Kidney (tissue), 14 donors: ENCODE measurements around the gene STC2. TPM values are rescaled to one million over a fixed set of nuclear protein-coding genes. Genes with fewer than 3 reads are reported as not detected.
A peak's percentile ranks its signal among the peaks of the same experiment; 100 is the strongest.

Experiments
- DNase-seq, 5 donors: peaks; one replicate each; pipeline ENCODE4 v3.0.0-alpha.2; 2013 to 2020
- FAIRE-seq: peaks from 2 replicates; lab custom pipeline; 2012; peaks lifted over from hg19 to GRCh38; lab: Jason Lieb, UNC
- H3K27ac ChIP-seq, 2 donors: one replicate each; pipeline ENCODE4 v1.7.0; 2013; ENCODE audit warnings: low read depth in 2 of 2, low read length in 2 of 2, inconsistent platforms in 1 of 2
- H3K27me3 ChIP-seq: one replicate; pipeline ENCODE4 v1.7.1; 2013; ENCODE audit warnings: low read length, inconsistent platforms; ENCODE audit not compliant: control insufficient read depth, insufficient read depth
- H3K36me3 ChIP-seq, 3 donors: one replicate each; pipeline versions ENCODE4 v1.7.0 to v1.7.1; 2013; ENCODE audit warnings: low read length in 3 of 3, control low read depth in 1 of 3, inconsistent platforms in 1 of 3; ENCODE audit not compliant: insufficient read depth in 3 of 3, control insufficient read depth in 2 of 3
- H3K4me1 ChIP-seq, 3 donors: one replicate each; pipeline versions ENCODE4 v1.7.0 to v1.7.1; 2013; ENCODE audit warnings: low read length in 3 of 3, inconsistent platforms in 1 of 3, low read depth in 1 of 3; ENCODE audit not compliant: control insufficient read depth in 2 of 3, insufficient read depth in 2 of 3
- H3K4me3 ChIP-seq, 3 donors: one replicate each; pipeline versions ENCODE4 v1.7.0 to v1.8.1; 2013; ENCODE audit warnings: low read length in 3 of 3, control low read depth in 1 of 3, inconsistent platforms in 1 of 3
- H3K9ac ChIP-seq, 3 donors: one replicate each; pipeline versions ENCODE4 v1.7.0 to v1.7.1; 2013; ENCODE audit warnings: low read length in 3 of 3, control low read depth in 1 of 3, inconsistent platforms in 1 of 3
- H3K9me3 ChIP-seq, 3 donors: one replicate each; pipeline versions ENCODE4 v1.7.0 to v1.7.1; 2013; ENCODE audit warnings: low read length in 3 of 3, control low read depth in 1 of 3, inconsistent platforms in 1 of 3; ENCODE audit not compliant: control insufficient read depth in 2 of 3, insufficient read depth in 1 of 3
- intact Hi-C: fragments of 100-400 bp; cut with DNase I; formaldehyde crosslinking; loops from one replicate; pipeline ENCODE4 v1.11.1; 2022
- polyA plus RNA-seq: library from polyadenylated mRNA; stranded (reverse); fragments of 350-450 nt; fragmentation: Illumina TruSeq; extraction: RNeasy Lipid Tissue Mini Kit (QIAGEN cat#74804); gene quantifications from one replicate; pipeline ENCODE4 v1.2.3, GENCODE V29; 2014; ENCODE audit warnings: low read depth, low replicate concordance; ENCODE audit not compliant: insufficient read depth
- total RNA-seq: library from RNA; stranded (reverse); fragmentation: NEBNext Ultra II Directional; extraction: Animal tissue kit (Norgen Biotek cat#: 25700); gene quantifications from one replicate; pipeline ENCODE4 v1.2.1, GENCODE V29; 2021
- TF ChIP-seq, protein P1 (sequence below): IDR thresholded peaks from 3 replicates; pipeline ENCODE4 v1.5.1; 2012; ENCODE audit warnings: mild to moderate bottlenecking, moderate library complexity, borderline replicate concordance; ENCODE audit not compliant: insufficient read depth; ENCODE audit errors: extremely low read depth
- donor health status: control.
- donor health status: control.
- donor health status: control.
- donor health status: control.
- donor health status: control.
- donor health status: DM: yes; HTN: yes; CAD: no.
- donor health status: Normal renal cell carcinoma (clear cell type).

Gene STC2
- total and polyA plus RNA-seq, 2 donors from 2014 or later = 2.1 to 2.7 TPM

DNA sequence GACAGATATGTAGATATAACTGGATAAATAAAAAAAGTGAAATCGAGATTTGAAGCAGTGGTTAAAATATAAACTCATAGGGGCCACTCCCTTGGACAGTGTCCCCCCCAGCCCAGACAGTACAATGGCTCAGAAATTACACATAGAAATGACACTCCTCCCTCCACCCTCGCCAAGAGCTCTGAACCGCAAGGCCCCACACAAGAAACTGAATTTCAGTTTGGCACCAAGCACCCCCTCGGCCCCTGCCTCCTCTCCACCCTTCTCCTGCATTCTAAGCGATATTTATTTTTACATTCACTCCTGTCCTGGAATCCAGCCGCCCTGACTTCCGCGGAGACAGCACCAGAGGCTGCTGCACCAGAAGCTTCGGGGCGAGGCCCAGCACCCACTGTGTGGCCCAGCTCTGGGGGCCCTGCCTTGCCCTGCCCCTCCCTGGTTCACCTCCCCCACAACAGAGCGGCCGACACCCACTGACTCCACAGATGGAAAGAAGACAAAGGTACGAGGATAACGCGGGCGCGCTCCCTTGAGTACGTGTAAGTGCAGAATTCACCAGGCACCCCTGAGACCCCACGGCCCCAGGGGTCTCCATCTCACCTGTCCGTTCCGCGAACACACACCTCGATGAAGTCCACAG, 11.0 kb downstream of the STC2 start:
- DNase-seq = peak in 1 of 5 donors; percentile 69
- TF ChIP-seq, protein P1, sequence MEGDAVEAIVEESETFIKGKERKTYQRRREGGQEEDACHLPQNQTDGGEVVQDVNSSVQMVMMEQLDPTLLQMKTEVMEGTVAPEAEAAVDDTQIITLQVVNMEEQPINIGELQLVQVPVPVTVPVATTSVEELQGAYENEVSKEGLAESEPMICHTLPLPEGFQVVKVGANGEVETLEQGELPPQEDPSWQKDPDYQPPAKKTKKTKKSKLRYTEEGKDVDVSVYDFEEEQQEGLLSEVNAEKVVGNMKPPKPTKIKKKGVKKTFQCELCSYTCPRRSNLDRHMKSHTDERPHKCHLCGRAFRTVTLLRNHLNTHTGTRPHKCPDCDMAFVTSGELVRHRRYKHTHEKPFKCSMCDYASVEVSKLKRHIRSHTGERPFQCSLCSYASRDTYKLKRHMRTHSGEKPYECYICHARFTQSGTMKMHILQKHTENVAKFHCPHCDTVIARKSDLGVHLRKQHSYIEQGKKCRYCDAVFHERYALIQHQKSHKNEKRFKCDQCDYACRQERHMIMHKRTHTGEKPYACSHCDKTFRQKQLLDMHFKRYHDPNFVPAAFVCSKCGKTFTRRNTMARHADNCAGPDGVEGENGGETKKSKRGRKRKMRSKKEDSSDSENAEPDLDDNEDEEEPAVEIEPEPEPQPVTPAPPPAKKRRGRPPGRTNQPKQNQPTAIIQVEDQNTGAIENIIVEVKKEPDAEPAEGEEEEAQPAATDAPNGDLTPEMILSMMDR = no peak
- FAIRE-seq = no peak
- intact Hi-C loops = no loop called here
- Histone ChIP-seq H3K27me3 (no peaks in the 10 kb centered on the region), H3K4me3 (no peak overlapping the region), H3K9ac (no peak overlapping the region), H3K4me1 (peaks cover 2 to 25% (median 9%) of the 10 kb centered on the region in 3 donors), H3K36me3 (no peaks in the 10 kb centered on the region), H3K9me3 (no peaks in the 10 kb centered on the region), H3K27ac (no peak overlapping the region)

DNA sequence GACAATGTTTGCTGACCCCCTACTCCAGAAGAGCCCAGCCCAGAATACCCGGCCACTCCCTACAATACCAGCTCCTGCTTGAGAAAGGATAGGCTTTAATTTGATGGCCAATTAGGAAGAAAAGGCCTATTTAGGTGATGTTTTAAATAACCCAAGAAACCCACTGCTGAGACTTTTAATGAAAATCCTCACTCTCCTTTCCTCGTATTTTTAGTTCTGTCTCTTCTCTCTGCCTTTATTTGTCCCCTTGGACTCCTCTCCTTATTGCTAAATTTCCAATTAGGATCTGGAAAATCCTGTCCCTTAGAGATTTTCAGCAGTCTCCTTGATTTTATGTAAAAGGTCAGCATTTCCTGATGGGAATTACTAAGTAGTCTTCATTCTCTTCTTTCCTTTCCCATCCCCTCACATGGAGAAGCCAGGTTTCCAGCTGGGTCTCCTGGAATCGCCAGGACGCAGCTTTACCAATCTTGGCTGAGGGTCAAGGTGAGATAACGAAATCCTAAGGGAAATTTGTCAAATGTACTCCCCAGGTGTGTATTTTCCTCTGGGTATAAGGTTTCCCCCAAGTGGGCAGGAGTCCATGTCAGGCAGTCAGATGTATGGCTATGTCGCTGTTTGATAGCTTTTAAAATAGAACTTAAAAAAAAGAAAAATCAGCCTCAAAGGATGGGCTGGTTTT, 11.7 kb downstream of the STC2 start:
- TF ChIP-seq, protein P1 = no peak
- H3K36me3 ChIP-seq = no peaks in the 10 kb centered on the region
- DNase-seq (no peak), FAIRE-seq (no peak)
- intact Hi-C loops = no loop called here
- no peak overlapping the region for H3K9ac ChIP-seq
- no peaks in the 10 kb centered on the region for H3K9me3 ChIP-seq
- H3K27me3 ChIP-seq = no peaks in the 10 kb centered on the region
- peak overlapping the region in 1 of 3 donors; percentile 31 for H3K4me3 ChIP-seq
- no peak overlapping the region for H3K27ac ChIP-seq
- peaks cover 2 to 25% (median 9%) of the 10 kb centered on the region in 3 donors for H3K4me1 ChIP-seq

DNA sequence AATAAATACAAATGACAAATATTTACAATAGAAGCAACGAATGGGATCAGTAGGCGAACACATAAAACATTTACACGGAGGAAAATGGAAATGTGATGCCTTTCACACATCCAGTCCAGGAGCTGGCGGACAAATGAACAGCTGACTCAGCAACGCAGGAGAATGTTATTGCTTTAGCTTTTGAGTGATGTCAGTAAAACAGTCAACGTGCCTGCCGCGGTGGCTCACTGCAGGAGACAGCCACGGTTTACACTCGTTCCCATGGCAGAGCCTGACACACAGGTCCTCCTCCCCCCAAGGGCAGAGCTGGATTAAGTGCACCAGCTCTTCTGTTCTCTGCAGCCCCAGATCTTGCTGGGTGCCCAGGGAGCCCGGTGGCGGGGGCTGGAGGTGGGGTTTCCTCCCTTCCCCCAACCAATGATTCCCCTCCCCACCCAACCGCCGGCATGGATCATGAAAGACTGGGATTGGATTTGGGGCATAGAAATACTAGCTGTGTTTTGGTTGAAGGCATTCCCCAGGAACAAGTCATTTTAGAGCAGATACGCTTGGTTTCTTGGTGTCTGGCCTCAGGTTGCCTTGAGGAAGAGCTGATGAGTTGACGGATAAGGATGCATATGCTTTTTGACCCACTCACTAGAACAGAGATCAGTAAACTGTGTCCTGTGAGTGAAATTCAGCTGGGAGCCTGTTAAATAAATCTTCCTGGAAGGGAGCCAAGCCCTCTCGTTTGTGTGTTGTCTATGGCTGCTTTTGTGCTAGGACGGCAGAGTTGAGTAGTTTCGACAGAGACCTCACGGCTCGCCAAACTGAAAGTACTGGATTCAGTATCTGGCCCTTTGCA, 12.5 kb downstream of the STC2 start:
- intact Hi-C loops = no loop called here
- no peak for FAIRE-seq
- H3K9me3 ChIP-seq = no peaks in the 10 kb centered on the region
- TF ChIP-seq, protein P1 = no peak
- no peaks in the 10 kb centered on the region for H3K27me3 ChIP-seq
- H3K4me1 ChIP-seq = peaks cover 2 to 25% (median 9%) of the 10 kb centered on the region in 3 donors
- H3K4me3 ChIP-seq = peak overlapping the region in 1 of 3 donors; percentile 31
- H3K27ac ChIP-seq = no peak overlapping the region
- DNase-seq = peak in 3 of 5 donors; percentile 72 to 90 (median 86)
- no peak overlapping the region for H3K9ac ChIP-seq
- no peaks in the 10 kb centered on the region for H3K36me3 ChIP-seq
